T-helper 1 cell treated with Interleukin-12 subunit alpha and Interleukin-12 subunit beta and Interleukin-4 antibody, amounts not matched to agents 30 μg/mL and 1 μg/mL, for 36 hours (primary cell): ENCODE data around the gene ELF5.

Source experiments
- H3K27ac Mint-ChIP-seq: one replicate; pipeline ENCODE4 v1.8.0; 2021; ENCODE audit warnings: mild to moderate bottlenecking, mixed read lengths
- H3K27me3 Mint-ChIP-seq: one replicate; pipeline ENCODE4 v1.8.0; 2021; ENCODE audit warnings: low read depth, mixed read lengths
- H3K36me3 Mint-ChIP-seq: one replicate; pipeline ENCODE4 v1.8.0; 2021; ENCODE audit warnings: low read depth, mixed read lengths
- H3K4me1 Mint-ChIP-seq: one replicate; pipeline ENCODE4 v1.8.0; 2021; ENCODE audit warnings: low read depth, mixed read lengths
- H3K4me3 Mint-ChIP-seq: one replicate; pipeline ENCODE4 v1.8.0; 2021; ENCODE audit warnings: mild to moderate bottlenecking, moderate library complexity, mixed read lengths
- H3K9me3 Mint-ChIP-seq: one replicate; pipeline ENCODE4 v1.8.0; 2021; ENCODE audit warnings: mixed read lengths

Gene ELF5

DNA sequence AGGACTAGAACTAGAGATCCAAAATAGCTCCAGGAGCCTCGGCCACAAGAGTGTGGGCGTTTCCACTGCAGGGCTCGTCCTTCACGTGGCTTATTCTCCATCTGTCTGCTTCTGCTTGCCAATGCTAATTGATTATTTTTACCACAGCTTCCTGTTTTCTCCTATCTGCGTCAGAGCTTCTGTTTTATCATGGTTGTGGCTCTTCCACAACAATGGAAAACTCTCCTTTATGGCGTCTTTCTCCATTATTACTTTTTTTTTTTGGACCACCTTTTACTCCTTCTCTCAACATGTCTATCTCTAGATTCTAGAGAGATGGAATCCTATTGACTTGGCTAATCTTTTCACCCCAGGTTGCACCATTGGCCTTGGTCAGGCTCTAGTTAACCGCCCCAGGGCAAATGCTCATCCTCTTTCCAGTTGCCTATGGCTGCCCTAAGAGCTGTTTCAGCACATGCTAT, 49.0 kb downstream of the ELF5 start:
- Mint-ChIP-seq H3K27ac (no peak overlapping the region), H3K27me3 (no peaks in the 10 kb centered on the region), H3K36me3 (peaks cover 31% of the 10 kb centered on the region), H3K4me3 (no peak overlapping the region), H3K4me1 (peaks cover 4% of the 10 kb centered on the region), H3K9me3 (peaks cover 15% of the 10 kb centered on the region)

DNA sequence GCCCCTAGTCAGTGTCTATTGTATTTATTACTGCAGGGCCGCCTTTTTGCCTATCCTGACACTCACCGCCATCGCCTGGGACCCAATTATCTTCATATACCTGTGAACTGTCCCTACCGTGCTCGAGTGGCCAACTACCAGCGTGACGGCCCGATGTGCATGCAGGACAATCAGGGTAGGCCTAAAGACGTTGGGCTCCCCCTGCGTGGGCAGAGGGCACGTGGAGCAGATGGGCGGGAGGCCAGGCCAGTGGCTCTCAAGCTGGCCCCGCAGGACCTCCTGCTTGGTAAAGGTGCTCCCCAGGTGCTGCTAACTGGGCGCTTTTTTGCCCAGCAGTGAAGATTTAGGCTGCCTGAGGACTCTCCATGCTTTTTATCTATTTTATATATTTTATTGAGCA, 52.4 kb downstream of the ELF5 start:
- H3K27me3 Mint-ChIP-seq, result no peaks in the 10 kb centered on the region
- no peak overlapping the region for H3K4me3 Mint-ChIP-seq
- H3K9me3 Mint-ChIP-seq, result peaks cover 6% of the 10 kb centered on the region
- peaks cover 4% of the 10 kb centered on the region for H3K4me1 Mint-ChIP-seq
- peaks cover 30% of the 10 kb centered on the region for H3K36me3 Mint-ChIP-seq
- no peak overlapping the region for H3K27ac Mint-ChIP-seq

DNA sequence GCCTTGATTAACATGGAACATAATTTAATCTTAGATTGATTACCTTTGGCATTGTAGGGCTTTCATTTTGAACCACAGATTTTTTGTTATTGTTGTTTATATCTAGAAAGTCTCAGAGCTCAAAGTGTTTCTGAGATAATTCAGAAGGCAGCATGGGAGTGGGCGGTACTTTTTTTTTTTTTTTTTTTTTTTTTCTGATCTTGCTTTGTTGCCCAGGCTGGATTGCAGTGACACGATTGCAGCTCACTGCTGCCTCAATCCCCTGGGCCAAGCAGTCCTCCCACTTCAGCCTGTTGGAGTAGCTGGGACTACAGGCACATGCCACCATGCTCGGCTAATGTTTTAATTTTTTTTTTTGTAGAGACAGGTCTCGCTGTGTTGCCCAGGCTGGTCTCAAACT, 53.3 kb downstream of the ELF5 start:
- no peak overlapping the region for H3K4me3 Mint-ChIP-seq
- no peak overlapping the region for H3K27ac Mint-ChIP-seq
- H3K27me3 Mint-ChIP-seq, result no peaks in the 10 kb centered on the region
- peaks cover 27% of the 10 kb centered on the region for H3K36me3 Mint-ChIP-seq
- no peaks in the 10 kb centered on the region for H3K9me3 Mint-ChIP-seq
- H3K4me1 Mint-ChIP-seq, result peaks cover 4% of the 10 kb centered on the region

DNA sequence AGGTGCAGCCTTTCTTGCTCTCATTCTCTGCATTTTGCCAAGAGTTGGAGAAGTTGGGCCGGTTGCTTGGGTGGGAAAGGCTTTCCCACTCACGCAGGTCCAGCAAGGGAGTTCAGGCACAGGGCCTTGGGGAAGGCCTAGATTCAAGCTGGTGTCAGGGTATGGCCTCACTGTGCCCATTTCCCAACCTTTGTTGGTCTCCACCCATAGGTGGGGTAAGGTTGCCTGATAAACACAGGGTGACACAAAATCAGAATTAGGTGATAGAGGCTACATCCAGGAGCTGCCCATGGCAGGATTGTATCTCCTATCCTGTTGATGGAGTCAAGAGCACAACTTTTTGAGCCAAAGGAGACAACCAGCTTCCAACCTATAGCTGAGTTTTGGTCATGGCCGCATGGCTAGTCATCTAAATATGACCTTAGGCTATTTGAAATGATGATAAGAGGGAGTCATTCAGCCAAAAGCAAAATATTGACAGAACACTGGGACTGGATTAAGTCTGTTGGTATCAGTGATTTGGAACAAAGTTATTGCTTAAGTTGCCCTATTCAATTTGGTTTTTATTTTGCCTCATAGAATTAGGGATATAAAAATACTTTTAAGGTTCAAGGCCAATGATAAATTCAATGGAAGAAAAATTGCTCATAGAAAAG, 54.0 kb downstream of the ELF5 start:
- Mint-ChIP-seq H3K36me3 (peaks cover 27% of the 10 kb centered on the region), H3K27me3 (no peaks in the 10 kb centered on the region), H3K9me3 (no peaks in the 10 kb centered on the region), H3K27ac (no peak overlapping the region), H3K4me3 (no peak overlapping the region), H3K4me1 (peaks cover under 1% of the 10 kb centered on the region)

DNA sequence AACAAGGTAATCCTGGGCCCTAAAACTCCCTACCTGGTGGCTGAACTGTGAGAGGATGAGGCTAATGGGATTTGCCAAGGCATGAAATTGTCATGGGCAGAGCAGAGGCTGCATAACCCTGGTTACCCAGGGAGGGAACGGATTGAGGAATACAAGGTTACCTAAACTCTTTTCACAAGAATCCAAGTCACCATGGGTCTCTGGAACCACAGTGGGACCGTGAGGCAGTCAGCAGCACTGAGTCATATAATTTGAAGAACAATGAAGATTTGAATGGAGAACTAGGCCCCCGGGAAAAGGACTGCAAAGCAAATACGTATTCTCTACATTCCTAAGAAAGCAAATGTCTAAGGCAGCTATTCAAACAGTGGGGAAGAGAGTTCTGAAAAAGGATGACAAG, 55.1 kb downstream of the ELF5 start:
- Mint-ChIP-seq H3K36me3 (peaks cover 27% of the 10 kb centered on the region), H3K27me3 (no peaks in the 10 kb centered on the region), H3K4me1 (no peaks in the 10 kb centered on the region), H3K9me3 (no peaks in the 10 kb centered on the region), H3K27ac (no peak overlapping the region), H3K4me3 (no peak overlapping the region)

DNA sequence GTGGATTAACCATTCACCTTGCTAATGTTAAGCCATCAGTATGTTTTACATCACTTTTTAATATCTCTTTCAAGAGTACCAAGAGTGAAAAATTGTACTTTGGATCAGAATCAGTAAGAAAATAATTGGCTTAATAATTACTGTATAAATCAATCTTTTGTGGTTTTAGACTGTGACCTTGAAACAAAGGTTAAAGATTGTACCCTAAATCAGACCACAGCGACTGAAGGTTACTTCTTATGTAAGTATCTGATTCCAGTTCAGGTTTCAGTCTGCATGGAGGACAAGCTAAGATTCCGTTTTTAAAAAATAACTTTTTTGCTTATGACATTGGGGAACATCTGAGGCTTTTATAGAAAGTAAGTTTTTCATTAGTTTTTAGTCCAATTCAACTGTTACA, 56.0 kb downstream of the ELF5 start:
- H3K36me3 Mint-ChIP-seq, result peaks cover 28% of the 10 kb centered on the region
- no peaks in the 10 kb centered on the region for H3K9me3 Mint-ChIP-seq
- no peak overlapping the region for H3K27ac Mint-ChIP-seq
- no peaks in the 10 kb centered on the region for H3K4me1 Mint-ChIP-seq
- no peaks in the 10 kb centered on the region for H3K27me3 Mint-ChIP-seq
- no peak overlapping the region for H3K4me3 Mint-ChIP-seq

DNA sequence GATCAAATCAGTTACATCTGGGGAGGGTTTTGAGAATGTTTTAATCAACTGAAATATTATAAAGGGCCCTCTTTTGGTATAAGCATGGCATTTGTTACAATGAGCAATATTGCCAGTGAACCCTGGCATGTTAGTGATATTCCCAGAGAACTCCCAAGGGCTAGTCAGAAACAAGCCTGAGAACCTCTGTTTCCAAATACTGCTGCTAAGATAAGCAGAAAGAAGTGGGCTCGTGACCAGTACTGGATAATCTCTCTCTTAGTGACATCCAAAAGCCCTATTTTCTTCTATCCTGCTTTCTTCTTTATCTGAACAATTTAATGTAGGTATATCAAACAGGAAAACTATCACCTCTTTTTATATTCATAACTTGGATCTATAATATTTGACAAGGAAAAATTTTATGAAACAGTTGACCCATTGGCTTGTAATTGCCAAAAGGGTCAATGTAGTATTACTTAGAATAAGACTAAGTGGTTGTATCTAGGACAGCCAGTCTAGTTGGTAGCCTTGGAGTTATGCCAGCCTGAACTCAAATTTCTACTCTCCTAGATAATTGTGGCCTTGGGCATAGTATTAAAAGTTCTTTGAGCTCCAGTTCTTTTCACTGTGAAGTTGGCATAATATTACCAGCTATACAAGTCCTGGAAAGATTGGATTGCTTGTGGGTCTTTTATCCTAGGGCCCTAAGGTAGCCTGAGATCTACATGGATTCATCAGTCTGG, 59.1 kb downstream of the ELF5 start:
- Mint-ChIP-seq H3K4me3 (no peak overlapping the region), H3K36me3 (peaks cover 38% of the 10 kb centered on the region), H3K27ac (no peak overlapping the region)

DNA sequence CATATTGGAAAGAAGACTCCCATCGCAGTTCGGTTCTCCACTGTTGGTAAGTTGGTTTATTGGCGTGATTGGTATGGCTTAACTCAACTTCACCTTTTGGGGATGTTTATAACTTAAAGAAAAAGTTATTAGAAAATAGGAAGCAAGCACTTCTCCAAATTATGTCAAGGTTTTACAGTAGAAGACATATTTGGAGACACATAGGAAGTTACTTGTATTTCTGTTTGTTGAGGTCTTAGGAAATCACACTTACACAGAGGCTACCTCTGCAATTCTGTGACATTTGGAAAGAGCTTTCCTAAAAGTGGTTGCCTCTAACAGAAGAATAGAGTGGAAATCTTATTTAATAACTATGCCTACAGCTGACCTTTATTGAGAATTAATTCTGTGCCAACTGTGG, 62.5 kb downstream of the ELF5 start:
- H3K36me3 Mint-ChIP-seq, result peaks cover 26% of the 10 kb centered on the region
- H3K9me3 Mint-ChIP-seq, result no peaks in the 10 kb centered on the region
- H3K27ac Mint-ChIP-seq, result no peak overlapping the region
- peaks cover 15% of the 10 kb centered on the region for H3K4me1 Mint-ChIP-seq
- H3K27me3 Mint-ChIP-seq, result no peaks in the 10 kb centered on the region
- no peak overlapping the region for H3K4me3 Mint-ChIP-seq

More for the DNA sequence above, 59.1 kb downstream of the ELF5 start:
- Mint-ChIP-seq H3K9me3 (no peaks in the 10 kb centered on the region), H3K27me3 (no peaks in the 10 kb centered on the region), H3K4me1 (peaks cover 2% of the 10 kb centered on the region)

DNA sequence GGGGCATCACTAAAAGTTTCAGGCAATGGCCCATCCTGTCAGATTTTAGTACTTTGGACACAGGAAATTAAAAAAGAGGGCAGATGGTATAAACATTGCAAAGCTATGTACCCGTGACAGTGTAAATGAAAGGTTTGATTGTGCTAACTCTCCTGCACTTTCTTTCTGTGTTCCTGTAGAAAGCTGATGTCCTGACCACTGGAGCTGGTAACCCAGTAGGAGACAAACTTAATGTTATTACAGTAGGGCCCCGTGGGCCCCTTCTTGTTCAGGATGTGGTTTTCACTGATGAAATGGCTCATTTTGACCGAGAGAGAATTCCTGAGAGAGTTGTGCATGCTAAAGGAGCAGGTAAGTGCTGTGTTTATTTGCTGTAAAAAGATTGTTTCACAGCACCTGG, 64.6 kb downstream of the ELF5 start:
- no peak overlapping the region for H3K4me3 Mint-ChIP-seq
- peaks cover 20% of the 10 kb centered on the region for H3K36me3 Mint-ChIP-seq
- peaks cover 17% of the 10 kb centered on the region for H3K4me1 Mint-ChIP-seq
- no peak overlapping the region for H3K27ac Mint-ChIP-seq
- H3K9me3 Mint-ChIP-seq, result no peaks in the 10 kb centered on the region
- no peaks in the 10 kb centered on the region for H3K27me3 Mint-ChIP-seq

DNA sequence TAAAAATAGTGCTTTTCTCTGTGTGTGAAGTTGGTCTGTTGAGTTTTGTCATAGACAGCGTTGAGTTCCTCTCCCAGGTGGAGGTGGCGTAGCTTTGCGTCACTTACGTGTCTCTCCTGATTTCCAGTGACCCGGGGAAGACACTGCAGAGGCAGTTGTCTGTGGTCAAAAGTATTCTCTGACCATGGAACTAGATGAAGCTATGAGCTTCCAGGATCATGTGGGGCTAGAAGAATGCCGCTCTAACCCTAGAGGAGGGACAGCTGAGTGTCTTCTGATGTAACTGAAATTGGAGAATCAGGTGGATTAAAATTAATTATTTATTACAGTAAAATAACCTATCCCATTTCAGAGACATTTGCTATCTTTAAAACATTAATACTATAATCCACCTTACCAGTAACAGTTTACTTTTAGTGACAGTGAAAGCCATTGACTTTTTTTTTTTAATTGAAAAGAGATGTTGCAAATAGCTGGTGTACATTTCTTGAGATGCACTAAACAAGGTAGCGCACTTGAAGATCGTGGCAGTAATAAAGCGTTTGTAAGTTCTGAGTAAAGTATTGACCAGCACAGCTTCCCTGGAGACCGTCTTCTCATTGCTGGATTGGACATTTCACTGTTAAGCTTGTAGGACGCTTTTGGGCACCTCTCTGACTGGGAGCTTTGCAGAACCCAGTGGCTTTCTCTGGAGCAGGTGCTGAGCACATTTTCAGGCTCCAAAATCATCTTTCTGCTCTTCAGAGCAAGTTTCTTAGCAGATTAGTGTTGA, 65.2 kb downstream of the ELF5 start:
- H3K4me1 Mint-ChIP-seq, result peaks cover 18% of the 10 kb centered on the region
- H3K27ac Mint-ChIP-seq, result no peak overlapping the region
- no peak overlapping the region for H3K4me3 Mint-ChIP-seq
- H3K9me3 Mint-ChIP-seq, result no peaks in the 10 kb centered on the region
- no peaks in the 10 kb centered on the region for H3K27me3 Mint-ChIP-seq
- H3K36me3 Mint-ChIP-seq, result peaks cover 14% of the 10 kb centered on the region

DNA sequence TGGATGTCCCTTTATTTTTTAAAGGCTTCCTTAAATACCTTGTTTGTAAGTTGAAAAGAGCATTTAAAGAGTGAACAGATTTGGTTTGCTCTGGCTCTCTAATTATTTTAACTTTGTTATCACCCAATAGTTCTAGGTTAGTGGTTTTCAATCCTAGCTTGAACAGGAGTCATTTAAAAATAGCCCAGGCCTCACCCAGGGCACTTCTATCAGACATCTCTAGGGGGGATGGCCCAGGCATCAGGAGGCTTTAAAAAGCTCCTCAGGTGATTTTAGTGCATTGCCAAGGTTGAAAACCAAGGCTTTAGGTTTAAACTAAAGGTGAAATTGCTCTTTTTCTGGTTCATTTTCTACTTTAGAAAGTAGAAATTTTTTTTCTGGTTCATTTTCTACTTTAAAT, 66.5 kb downstream of the ELF5 start:
- Mint-ChIP-seq H3K27ac (no peak overlapping the region), H3K4me1 (peaks cover 20% of the 10 kb centered on the region), H3K4me3 (no peak overlapping the region), H3K9me3 (no peaks in the 10 kb centered on the region), H3K27me3 (no peaks in the 10 kb centered on the region), H3K36me3 (peaks cover 11% of the 10 kb centered on the region)

DNA sequence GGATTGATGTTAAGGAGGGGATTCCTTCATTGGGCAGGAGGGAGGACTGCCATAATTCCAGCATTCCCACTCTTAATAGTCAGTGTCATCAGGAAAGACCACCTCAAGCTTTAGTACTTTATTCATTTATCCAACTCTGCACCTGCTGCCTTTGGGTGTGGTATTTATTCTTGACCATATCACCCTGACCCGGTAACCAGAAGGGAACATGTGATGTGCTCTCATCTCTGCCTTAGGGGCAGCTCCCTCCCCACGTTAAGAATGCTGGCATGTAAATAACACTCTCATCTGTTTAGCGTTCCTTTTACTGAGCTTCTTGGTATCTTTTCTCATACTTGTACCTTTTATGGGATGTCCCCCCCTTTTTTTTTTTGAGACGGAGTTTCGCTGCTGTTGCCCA, 67.2 kb downstream of the ELF5 start:
- H3K4me1 Mint-ChIP-seq, result peaks cover 20% of the 10 kb centered on the region
- H3K27ac Mint-ChIP-seq, result no peak overlapping the region
- peaks cover 2% of the 10 kb centered on the region for H3K9me3 Mint-ChIP-seq
- H3K27me3 Mint-ChIP-seq, result no peaks in the 10 kb centered on the region
- H3K4me3 Mint-ChIP-seq, result no peak overlapping the region
- peaks cover 7% of the 10 kb centered on the region for H3K36me3 Mint-ChIP-seq

DNA sequence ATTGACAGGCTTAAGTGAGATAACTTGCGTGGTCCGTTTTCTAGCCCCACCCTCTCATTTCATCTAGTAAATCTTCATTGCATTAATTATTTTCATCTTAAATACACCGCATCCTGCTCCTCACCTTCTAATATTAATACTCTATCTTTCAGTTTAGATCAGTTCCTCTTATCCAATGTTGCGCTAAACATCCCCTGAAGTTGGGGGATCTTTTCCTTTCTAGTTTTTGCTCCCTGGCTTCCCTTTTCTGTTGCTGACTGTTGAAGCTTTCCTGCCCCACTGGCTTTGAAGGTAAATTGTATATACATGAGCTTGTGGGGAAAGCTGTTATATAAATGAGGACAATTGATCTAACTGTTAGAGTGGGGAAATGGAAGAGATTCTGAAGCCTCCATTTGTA, 67.6 kb downstream of the ELF5 start:
- Mint-ChIP-seq H3K4me3 (no peak overlapping the region), H3K36me3 (peaks cover 8% of the 10 kb centered on the region), H3K9me3 (peaks cover 4% of the 10 kb centered on the region), H3K4me1 (peaks cover 20% of the 10 kb centered on the region), H3K27me3 (no peaks in the 10 kb centered on the region), H3K27ac (no peak overlapping the region)

DNA sequence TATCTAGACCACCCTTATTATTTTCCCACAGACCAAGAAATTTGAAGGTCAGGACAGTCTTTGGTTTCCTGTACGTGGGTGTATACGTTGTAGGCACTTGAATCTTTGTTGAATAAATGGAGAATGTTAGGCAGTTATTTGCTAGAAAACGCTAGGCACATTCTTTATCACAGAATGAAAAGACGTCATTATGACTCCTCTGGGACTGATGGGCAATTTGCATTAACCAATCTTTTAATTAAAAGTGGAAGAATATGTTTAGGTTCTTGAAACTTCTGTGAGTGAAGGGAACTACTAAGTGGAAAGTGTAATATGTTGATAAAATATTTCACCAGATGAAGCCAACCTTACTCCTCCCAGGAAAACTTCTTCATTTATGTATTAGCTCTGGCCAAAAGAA, 69.2 kb downstream of the ELF5 start:
- Mint-ChIP-seq H3K27me3 (no peaks in the 10 kb centered on the region), H3K9me3 (peaks cover 4% of the 10 kb centered on the region), H3K36me3 (peaks cover 4% of the 10 kb centered on the region), H3K4me3 (no peak overlapping the region), H3K27ac (no peak overlapping the region), H3K4me1 (peaks cover 26% of the 10 kb centered on the region)

DNA sequence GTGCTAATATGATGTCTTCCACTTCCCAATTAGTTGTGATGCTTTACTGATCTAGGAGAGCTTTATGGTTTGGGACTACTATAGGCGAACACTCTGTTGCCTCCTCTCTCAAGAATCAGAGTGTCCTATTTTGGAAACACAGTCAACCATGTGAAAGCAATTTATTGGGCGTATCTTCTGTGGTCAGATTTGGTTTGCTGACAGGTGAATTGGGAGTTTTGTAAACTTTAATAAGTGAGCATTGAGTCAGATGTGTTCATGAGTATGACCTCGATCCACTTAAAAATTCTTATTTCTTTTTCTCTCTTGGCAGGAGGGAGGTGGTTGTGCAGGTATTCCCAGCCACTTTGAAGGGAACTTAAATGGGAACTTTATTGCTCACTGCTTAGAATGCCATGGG, 70.5 kb downstream of the ELF5 start:
- Mint-ChIP-seq H3K4me1 (peaks cover 22% of the 10 kb centered on the region), H3K36me3 (peaks cover 4% of the 10 kb centered on the region)

More for the DNA sequence above, 70.5 kb downstream of the ELF5 start:
- Mint-ChIP-seq H3K27me3 (no peaks in the 10 kb centered on the region), H3K9me3 (peaks cover 4% of the 10 kb centered on the region), H3K4me3 (no peak overlapping the region), H3K27ac (no peak overlapping the region)
